Stimulated activated CD4-positive, alpha-beta T cell treated with anti-CD3 and anti-CD28 coated beads, Interleukin-12 subunit alpha, Interleukin-12 subunit beta, amount 100 ng/mL, for 4 hours (primary cell): ENCODE data around the gene PGAP2.
"Not testable (repeated sequence)": the region's sequence is repeated elsewhere in the genome, so short reads cannot be mapped to it uniquely, and the experiment has no call there.

Source experiments
- DNase-seq: peaks from one replicate; pipeline ENCODE4 v3.0.0-alpha.2; 2020

PGAP2 gene

DNA sequence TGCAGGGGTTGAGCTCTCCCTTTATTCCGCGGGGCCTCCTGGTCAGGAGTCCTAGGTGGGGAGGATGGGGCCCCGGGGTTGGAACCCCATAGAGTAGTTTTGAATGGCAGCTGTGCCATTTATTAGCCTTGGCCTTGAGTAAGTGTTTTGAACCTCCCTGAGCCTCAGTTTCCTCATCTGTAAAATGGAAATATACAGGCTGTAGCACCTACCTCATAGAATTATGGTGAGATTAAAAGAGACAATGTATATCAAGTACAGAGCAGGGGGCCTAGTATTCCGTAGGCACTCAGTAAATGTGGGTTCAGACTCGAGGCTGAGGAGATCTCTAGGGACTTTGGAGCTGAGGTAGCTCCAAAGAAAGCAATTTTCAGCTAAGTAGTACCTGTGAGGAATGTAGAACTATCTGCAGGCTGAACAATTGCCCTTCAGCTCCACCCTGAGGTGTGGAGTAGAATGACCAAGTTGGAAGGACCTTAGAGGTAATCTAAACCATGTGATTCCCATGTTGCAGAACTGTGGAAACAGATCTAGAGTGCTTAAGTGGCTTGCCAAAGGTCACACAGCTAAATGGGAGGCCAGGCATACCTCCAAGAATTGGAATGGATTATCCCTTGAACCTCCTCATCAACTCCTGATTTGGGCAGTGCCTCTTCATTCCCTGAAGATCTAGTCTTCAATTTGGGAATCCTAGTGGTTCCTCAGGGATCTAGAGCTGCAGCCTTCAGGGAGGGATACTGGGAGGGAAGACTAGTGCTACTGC is 682 bp downstream of the PGAP2 start:
- DNase-seq: no peak

DNA sequence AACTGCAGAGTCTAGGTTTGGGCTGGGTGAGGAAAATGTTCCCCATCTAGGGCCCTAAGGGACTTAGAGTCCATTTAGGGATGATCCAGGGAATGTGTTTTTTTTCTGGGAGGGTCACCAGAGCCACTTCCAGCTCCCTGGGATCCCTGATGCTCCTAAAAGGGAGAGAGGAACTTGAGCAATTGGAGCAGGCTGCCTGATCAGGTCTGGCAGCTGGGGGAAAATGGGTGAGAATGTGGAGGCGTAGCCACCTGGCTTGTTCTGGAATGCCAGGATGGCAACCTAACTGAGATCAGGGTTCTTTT is 1.2 kb downstream of the PGAP2 start:
- DNase-seq: no peak

DNA sequence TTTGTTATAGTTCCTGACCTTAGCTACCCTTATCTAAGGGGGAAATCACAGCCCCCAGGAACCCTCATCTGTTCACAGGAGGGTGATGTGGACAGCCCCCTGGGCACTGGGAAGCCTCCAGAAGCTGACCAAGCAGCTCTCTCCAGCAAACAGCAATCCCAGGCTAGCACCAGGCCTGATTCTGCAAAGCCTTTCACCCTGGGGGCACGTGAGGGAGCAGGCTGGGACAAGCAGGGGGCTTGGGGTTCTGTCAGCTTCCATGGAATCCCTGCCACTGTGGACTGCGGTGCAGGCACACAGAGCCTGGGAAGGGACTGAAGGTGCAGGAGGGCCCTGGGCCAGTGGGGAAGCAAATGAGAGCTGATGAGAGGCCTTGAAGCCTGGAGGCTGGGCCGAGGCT is 2.1 kb downstream of the PGAP2 start:
- DNase-seq: no peak

DNA sequence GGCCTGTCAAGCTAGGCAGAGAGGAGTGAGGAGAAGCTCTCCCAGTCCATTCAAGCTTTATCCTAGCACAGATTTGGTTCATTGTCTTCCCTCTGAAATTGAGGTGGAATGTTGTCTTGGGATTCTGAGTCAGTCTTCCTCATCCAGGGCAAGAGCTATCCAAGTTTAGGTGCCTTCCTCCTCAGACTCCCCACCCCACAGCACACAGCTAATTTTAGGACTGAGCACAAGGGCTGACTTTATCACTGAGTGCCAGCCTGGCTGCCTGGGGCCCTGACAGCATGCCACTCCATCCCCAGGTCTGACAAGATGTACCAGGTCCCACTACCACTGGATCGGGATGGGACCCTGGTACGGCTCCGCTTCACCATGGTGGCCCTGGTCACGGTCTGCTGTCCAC is 2.6 kb downstream of the PGAP2 start:
- DNase-seq: no peak

DNA sequence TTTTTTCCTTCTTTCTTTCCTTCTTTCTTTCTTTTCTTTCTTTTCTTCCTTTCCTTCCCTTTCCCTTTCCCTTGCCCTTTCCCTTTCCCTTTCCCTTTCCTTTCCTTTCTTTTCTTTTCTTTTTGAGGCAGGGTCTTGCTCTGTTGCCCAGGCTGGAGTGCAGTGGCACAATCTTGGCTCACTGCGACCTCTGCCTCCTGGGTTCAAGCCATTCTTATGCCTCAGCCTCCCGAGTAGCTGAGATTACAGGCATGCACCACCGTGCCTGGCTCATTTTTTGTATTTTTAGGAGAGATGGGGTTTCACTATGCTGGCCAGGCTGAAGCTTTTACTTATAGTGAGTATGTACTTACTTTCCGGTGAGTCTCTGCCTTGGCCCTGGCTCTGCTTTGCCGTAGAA is 6.5 kb downstream of the PGAP2 start:
- DNase-seq: not testable (repeated sequence)

DNA sequence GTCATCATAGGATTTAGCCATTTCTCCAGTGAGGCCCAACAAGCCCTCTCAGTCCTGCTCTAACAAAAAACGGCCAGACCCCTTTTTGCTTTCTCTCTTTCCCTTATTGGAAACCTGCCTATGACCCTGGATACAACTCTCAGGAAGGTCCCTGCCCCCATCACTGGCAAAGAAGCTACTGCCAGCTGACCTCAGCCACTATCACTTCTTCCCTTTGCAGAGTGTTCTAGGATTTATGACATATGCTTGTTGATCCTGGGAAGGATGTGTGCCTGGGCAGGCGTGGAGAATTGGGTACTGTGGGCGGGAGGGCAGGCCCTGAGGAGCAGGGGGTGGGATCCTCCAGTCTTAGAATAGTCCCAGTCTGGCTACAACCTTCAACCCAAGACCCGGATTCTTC is 7.5 kb downstream of the PGAP2 start:
- no peak for DNase-seq

DNA sequence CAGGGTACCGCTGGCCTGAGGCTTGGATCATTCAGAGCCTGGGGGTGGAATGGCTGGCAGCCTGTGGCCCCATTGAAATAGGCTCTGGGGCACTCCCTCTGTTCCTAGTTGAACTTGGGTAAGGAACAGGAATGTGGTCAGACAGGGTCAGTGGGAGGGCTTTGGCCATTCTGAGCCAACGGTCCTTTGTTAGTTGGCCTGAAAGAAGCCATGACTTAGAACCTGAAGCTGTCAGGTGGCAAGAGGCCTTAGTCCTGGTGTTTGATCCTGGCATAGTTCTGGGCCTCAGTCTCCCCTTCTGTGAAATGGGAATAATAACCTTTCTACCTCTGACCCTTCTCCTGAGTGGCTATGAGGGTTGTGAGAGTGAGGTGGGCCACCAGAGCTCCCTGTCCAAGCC is 8.3 kb downstream of the PGAP2 start:
- no peak for DNase-seq

DNA sequence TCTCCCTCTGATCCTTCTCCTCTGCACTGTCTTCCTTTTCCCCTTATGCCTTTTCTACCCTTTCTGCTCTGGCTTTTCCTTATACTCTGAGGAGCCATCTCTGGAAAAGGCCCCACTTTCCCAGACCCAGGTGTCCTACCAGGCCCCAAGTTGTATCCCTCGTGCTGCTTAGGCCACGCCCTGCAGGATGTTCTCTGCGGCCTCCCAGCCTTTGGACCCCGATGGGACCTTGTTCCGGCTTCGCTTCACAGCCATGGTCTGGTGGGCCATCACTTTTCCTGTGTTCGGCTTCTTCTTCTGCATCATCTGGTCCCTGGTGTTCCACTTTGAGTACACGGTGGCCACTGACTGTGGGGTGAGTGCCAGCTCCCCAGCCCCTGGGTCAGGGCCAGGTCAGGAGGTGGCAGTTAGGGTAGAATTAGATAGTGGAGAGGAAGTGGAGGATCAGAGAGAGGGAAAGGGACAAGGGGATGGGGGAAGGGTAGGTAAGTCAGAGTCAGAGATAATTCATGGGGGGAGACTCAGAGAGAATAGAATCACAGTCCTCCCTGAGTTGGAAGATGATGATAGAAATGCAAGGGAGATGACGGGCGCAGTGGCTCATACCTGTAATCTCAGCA is 8.9 kb downstream of the PGAP2 start:
- DNase-seq: no peak

DNA sequence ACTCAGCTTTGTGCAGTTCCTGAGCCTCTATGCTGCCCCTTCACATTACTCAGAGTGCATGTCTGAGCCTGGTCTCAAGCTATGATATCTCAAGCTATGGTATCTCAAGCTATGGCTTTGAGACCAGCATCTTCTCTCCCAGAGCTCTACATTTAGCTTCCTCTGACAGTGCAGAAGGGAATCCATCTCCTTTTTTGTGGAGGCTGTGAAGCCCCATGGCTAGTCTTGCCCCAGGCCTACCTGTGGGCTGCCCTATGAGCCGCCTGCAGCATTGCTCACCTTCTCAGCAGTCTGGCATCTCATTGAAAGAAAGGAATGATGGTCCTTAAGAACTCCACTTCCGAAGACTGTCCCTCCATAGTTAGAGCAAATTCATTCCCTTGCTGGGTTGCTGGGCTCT is 12.6 kb downstream of the PGAP2 start:
- DNase-seq: no peak

DNA sequence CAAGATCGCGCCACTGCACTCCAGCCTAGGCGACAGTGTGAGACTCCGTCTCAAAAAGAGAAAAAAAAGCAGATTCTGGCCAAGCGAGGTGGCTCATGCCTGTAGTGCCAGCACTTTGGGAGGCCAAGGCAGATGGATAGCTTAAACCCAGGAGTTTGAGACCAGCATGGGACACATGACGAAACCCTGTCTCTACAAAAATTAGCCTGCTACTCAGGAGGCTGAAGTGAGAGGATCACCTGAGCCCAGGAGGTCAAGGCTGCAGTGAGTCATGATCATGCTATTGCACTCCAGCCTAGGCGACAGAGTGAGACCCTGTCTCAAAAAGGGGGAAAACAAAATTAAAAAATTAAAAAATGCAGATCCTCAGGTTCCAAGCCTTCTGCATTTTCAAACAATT is 14.0 kb downstream of the PGAP2 start:
- no peak for DNase-seq

DNA sequence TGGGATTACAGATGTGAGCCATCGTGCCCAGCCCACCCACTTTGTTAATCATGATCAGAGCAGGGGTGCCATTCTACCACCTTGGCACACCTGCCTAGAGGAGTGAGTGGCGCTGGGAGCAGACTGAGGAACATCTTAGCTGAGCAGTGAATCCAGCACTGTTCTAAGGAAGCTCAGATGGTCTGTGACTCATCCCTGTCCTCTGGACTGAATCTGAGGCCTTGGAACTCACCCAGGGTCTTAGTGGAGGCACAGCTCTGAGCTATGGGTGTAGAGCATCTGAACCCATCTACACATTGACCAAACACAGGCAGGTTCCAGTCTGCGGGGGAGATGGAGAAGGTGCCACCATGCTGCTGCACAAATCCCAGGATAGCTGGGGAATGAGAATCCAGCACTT is 14.9 kb downstream of the PGAP2 start:
- DNase-seq: no peak

DNA sequence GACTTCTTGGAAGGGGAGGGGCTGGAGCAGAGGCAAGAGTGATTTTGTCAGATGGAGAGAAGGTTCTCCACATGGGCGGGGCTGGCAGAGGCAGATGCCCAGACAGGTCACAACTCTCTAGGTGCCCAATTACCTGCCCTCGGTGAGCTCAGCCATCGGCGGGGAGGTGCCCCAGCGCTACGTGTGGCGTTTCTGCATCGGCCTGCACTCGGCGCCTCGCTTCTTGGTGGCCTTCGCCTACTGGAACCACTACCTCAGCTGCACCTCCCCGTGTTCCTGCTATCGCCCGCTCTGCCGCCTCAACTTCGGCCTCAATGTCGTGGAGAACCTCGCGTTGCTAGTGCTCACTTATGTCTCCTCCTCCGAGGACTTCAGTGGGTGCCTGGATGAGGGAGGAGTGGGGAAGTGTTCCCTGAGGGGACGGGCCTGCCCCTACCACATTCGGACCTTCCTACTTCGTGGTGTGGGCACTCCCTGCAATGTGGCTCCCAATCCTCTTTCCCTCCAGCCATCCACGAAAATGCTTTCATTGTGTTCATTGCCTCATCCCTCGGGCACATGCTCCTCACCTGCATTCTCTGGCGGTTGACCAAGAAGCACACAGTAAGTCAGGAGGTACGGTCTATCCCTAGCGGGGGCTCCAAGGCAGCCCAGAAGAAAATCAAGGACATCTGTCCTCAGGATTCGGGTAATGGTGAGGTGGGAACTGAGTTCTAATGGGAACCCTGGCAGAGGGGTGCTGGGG is 15.6 kb downstream of the PGAP2 start:
- no peak for DNase-seq

DNA sequence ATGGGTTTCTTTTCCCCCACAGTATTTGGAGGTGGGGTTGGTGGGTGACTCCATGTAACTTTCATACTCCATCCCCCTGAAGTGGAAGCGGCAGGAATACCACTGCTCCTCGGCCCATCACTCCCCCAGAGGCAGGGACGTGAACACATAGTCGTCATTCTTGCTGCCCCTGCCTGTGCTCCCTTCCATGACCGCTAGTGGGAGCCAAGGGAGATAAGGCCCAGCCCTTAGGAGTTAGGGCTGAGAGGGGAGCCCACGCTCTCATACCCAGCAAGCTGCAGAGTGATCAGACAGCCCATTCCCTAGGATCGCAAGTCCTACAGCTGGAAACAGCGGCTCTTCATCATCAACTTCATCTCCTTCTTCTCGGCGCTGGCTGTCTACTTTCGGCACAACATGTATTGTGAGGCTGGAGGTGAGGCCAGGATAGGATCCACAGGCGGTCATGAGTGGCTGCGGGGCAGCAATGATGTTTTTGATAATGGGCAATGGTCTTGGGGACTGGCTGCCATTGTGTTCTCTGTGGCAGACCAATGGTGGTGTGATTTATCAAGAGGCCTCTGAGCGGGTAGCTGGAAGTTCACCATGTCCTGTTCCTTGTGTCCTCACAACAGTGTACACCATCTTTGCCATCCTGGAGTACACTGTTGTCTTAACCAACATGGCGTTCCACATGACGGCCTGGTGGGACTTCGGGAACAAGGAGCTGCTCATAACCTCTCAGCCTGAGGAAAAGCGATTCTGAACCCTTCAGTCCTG is 16.5 kb downstream of the PGAP2 start:
- DNase-seq: peak; percentile 77

DNA sequence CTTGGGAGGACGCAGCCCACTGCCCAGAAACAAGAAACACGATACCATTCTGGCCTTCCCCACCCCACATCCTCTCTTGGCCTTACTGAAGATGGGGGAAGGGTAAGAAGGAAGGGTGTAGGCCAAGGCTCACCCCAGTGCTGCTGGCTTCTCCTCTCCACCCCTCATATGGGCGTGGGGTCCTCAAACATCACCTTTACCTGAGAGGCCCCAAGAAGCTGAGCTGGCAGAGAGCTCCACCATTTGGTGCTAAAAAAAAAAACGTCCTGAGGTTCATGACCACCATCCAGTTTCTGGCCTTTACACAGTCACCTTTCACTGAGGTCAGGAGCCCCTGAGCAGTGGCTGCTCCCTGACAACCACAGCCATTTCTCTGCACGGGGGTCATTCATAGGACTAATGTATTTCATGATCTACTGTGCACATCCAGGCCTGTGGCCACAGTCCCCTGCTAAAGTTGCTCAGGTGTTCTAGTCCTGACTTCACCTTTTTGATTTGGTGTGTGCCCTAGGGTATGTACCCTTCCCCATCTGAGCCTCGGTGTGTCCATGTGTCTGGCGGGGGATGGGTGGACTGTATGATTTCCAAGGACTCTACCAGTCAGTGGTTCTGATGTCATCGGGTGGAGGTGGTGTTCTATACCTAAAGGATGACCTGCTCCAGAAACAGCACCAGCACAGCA is 17.3 kb downstream of the PGAP2 start:
- no peak for DNase-seq

DNA sequence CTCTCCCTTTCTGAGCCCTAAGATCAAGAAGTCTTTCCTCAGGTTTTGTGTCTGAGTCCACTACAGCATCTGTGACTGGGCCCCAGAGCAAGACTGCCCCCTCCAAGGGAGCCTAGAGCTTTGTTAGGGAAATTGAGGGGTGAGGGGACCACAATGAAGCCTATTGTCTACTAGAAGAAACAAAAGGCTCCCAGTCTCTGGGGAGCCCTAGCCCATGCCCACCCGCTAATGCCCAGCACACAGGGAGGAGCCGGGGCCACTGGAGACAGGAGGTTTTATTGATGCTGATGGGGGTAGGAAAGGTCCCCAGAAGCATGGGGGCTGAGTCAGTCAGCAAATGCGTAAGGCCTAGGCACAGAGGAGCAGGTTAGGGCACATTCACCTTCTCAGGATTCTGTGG is 18.4 kb downstream of the PGAP2 start:
- DNase-seq: no peak

DNA sequence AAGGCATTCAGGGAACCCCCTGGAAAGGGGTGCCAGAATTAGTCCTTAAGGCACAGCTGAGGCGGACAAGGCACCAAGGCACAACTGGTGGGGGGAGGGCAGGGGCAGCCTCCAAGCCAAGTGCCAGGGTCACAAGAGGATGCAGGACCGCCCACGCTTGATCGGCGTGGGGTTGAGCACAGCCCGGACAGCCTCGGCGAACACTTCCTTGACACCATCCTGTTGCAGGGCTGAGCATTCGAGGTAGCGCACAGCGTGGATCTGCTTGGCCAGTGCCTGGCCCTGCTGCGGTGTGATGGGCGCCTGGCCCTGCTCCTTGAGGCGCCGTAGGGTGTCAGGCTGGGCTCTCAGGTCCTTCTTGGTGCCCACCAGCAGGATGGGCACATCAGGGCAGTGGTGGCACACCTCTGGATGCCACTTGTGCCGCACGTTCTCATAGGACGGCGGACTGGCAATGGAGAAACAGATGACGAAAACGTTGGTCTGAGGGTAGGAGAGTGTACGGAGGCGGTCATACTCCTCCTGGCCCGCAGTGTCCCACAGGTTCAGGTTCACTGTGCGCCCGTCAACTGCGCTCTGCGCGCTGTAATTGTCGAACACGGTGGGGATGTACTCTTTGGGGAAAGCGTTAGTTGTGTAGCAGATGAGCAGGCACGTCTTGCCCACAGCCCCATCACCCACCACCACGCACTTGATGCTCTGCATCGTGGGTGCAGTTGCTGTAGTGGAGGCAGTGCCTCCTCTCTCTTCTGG is 19.2 kb downstream of the PGAP2 start:
- no peak for DNase-seq

DNA sequence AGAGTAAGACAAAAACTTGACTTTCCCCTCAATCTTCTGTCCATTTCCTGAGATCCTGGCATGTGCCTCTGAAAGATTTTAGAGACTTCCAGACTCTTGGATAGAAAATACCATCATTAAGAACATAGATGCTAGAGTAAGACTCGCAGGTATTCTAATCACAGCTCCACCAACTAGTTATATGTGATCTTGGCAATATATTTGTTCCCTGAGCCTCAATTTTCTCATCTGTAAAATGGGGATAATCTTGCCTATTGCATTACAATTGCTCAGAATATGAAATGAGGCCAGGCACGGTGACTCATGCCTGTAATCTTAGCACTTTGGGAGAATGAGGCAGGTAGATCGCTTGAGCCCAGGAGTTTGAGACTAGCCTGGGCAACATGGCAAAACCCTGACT is 21.7 kb downstream of the PGAP2 start:
- no peak for DNase-seq

DNA sequence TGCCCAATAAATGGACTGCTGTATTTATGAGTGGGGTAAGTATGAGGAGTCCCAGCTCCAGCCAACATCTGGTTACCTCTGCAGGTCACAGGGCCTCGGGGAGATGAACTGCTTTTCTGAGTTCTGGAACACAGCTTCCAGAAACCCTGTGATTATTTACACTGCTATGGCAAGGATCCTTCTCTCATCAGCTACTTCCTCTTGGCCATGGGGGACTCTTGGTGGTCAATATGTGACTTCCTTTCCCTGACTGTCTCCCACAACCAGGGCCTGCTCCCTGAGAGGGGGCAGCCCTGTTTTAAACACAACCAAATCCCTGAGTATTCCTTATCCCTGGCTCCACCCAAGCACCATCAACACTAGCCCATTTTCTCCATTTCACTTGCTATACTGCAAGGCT is 22.4 kb downstream of the PGAP2 start:
- no peak for DNase-seq

DNA sequence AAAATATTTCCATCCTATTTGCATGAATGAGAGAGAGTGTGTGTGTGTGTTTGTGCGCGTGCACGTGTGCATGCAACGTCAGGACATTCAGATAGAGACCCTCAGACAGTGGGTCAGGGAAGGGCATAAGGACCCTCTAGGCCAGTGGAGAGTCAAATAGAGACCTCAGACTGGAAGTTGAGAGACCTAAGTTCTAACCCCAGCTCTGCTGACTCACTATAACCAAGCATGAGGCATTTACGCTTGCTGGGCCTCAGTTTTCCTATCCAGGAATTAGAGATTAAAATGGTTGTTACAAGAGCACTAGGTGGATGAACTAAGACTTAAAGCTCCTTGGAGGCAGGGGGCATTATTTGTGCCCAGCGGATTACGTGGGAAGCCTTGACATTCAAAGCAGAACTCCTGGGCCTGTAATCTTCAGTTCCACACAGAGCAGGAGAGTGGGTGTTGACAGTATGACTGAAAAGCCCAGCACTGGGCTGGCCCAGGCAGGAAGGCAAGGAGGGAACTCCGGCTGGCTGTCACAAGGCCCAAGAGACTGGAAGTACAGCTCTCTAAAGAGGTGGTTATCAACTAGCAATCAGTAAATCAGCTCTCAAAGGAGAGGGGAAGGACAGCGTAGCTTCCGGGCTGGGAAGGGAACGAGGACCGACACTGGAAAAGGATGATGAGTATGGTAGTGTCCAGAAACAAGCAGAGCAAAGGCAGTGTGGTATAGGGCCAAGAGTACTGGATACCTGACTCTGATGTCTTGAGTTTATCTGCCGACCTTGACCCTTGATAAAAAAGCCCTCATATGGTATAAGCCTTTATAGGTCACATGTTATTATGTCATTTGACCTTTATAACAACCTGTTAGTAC is 23.2 kb downstream of the PGAP2 start:
- DNase-seq: no peak

DNA sequence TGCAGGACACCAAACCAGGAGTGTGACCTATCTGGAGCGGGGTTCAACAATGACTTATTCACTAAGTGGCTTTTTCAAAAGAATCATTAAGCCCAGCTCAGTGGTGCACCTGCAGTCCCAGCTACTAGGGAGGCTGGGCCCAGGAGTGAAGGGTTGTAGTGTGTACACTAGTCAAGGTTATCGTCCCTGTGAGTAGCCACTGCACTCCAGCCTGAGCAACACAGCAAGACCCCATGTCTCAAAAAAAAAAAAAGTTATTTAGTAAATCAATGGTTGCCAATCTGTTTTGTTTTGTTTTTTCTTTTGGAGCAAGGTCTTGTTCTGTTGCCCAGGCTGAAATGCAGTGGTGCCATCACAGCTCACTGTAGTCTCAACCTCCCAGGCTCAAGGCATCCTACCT is 24.5 kb downstream of the PGAP2 start:
- no peak for DNase-seq

DNA sequence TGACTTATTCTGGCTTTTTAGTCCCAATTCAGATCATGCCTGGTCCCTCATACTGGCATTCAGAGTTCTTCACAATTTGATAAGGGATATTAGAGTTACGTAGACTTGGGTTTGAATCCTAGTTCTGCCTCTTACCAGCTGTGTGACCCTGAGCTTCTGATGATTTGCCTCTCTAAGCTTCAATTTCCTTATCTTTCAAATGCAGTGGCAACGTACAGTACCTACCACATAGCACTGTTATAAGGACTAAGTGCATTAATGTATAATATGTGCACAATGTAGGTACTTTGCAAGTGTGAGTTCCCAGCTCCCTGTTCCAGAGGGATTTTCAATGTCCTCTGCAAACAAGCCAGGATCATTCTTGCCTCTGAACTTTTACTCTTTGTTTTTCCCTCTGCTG is 25.1 kb downstream of the PGAP2 start:
- DNase-seq: no peak

DNA sequence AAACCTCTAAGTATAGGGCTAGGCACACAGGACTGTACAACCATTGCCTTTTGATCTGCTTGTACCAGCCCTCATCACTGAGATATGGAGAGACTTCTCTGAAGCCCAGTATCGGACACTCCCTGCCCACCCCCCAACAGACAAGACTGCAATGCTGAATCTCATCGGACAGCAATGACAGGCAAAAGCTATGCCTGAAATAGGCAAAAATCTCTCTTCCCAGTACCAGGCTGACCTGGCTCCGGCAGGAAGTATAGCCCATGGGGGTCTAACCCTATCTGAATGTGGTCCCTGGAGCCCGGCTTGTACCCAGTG is 25.9 kb downstream of the PGAP2 start:
- no peak for DNase-seq
